Measurements from ENCODE around the gene NOP16.

NOP16 gene

GRCh38 chr5:176373100-176373818 lies 15.1 kb downstream of the NOP16 start (continued):
- no peak for TF ChIP-seq HIC1 (tag by site-specific recombination; IDR thresholded peaks at IDR 0.05)
- no peak for TF ChIP-seq ZNF16 (tag by site-specific recombination; IDR thresholded peaks at IDR 0.05; ENCODE audit: low read depth)
- no peak for TF ChIP-seq ZNF704 (tag by site-specific recombination; IDR thresholded peaks at IDR 0.05)
- TF ChIP-seq ZNF10 (tag by site-specific recombination; IDR thresholded peaks at IDR 0.05) = no peak
- no peak for TF ChIP-seq ZNF521 (tag by site-specific recombination; IDR thresholded peaks at IDR 0.05)
- no peak for TF ChIP-seq BCL11B (tag by site-specific recombination; IDR thresholded peaks at IDR 0.05; ENCODE audit: low read depth)
- TF ChIP-seq ZNF677 (tag by site-specific recombination; IDR thresholded peaks at IDR 0.05) = no peak
- TF ChIP-seq ZNF658 (tag by site-specific recombination; IDR thresholded peaks at IDR 0.05) = no peak
- no peak for TF ChIP-seq ZNF354C (tag by site-specific recombination; IDR thresholded peaks at IDR 0.05; ENCODE audit: borderline replicate concordance, low read depth)

- TF ChIP-seq ZSCAN18 (tag by site-specific recombination; IDR thresholded peaks at IDR 0.05) (no peak), ZNF624 (tag by site-specific recombination; IDR thresholded peaks at IDR 0.05) (no peak), ZFP37 (tag by site-specific recombination; IDR thresholded peaks at IDR 0.05) (no peak), TSHZ1 (tag by site-specific recombination; IDR thresholded peaks at IDR 0.05; ENCODE audit: borderline replicate concordance) (no peak), BCL11B (tag by site-specific recombination; IDR thresholded peaks at IDR 0.05; ENCODE audit: low read depth) (no peak), KLF10 (tag by site-specific recombination; IDR thresholded peaks at IDR 0.05) (no peak)
- Histone ChIP-seq H3K36me3 (ENCODE audit: control insufficient read depth in 2 of 2, insufficient read depth in 1 of 2, low read length in 2 of 2) (peaks cover 7 to 76% of the 10 kb centered on the region in 2 experiments; a peak in 2 of 3 replicates), H3K9me3 (ENCODE audit: control insufficient read depth, insufficient read depth, low read depth, low read length) (no peaks in the 10 kb centered on the region), H3K4me3 (ENCODE audit: low read depth, low read length) (no peak overlapping the region), H3K27ac (ENCODE audit: extremely low read depth, low read depth, low read length) (no peak overlapping the region), H3K4me1 (ENCODE audit: control insufficient read depth, insufficient read depth, low read length) (no peaks in the 10 kb centered on the region)
- POLR2A ChIA-PET = interaction anchor here (0.8 to 1.6 kb wide), 4 partner anchors 10 to 76 kb away, joined by 3 to 6 read pairs (median 3); partner anchors contain the start of genes FAF2 and KIAA1191
- CTCF ChIA-PET = no interaction called here
Measured at GRCh38 chr5:176371621-176372539, 16.5 kb downstream of the NOP16 start.

All from HEK293 (cell line).